ENCODE data around the gene DRC3.

DNA sequence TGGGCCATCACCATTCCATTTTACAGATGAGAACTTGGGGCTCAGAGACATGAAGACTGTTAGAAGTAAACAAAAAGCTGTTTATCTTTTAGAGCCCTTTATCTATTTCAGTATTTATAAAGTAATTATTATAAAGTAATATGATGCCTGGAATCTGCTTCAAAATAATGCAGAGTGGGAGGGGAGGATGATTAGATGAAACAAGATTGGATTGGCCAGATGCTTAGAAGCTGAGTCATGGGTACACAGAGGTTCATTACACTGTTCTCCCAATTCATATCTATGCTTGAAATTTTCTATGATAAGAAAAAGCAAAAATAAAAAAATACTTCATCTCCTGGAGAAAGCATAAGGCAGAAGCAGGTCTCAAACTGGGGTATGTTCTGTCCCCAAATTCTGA is 29.8 kb upstream of the DRC3 start:
- TF ChIP-seq, protein P1, sequence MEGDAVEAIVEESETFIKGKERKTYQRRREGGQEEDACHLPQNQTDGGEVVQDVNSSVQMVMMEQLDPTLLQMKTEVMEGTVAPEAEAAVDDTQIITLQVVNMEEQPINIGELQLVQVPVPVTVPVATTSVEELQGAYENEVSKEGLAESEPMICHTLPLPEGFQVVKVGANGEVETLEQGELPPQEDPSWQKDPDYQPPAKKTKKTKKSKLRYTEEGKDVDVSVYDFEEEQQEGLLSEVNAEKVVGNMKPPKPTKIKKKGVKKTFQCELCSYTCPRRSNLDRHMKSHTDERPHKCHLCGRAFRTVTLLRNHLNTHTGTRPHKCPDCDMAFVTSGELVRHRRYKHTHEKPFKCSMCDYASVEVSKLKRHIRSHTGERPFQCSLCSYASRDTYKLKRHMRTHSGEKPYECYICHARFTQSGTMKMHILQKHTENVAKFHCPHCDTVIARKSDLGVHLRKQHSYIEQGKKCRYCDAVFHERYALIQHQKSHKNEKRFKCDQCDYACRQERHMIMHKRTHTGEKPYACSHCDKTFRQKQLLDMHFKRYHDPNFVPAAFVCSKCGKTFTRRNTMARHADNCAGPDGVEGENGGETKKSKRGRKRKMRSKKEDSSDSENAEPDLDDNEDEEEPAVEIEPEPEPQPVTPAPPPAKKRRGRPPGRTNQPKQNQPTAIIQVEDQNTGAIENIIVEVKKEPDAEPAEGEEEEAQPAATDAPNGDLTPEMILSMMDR (IDR thresholded peaks at IDR 0.05): no peak
- TF ChIP-seq POLR2A (IDR thresholded peaks at IDR 0.05) (no peak), EP300 (IDR thresholded peaks at IDR 0.05) (no peak)
